Endodermal cell (in vitro differentiated cells): ENCODE results near the gene ETV7. TPM values are rescaled to one million over a fixed set of nuclear protein-coding genes. Genes with fewer than 3 reads are reported as not detected.

ENCODE experiments used
- DNase-seq: peaks from one replicate; pipeline ENCODE4 v3.0.0-alpha.2; 2017
- H3K27ac ChIP-seq: 2 replicates; pipeline ENCODE4 v1.5.1; 2013; ENCODE audit warnings: mild to moderate bottlenecking, low read depth, low read length, moderate library complexity
- H3K27me3 ChIP-seq: 2 replicates; pipeline ENCODE4 v1.6.1; 2013; ENCODE audit warnings: mild to moderate bottlenecking, low read length, moderate library complexity; ENCODE audit not compliant: insufficient read depth, control insufficient read depth, poor library complexity, severe bottlenecking
- H3K36me3 ChIP-seq: 2 replicates; pipeline ENCODE4 v1.7.0; 2013; ENCODE audit warnings: mild to moderate bottlenecking, low read length, moderate library complexity; ENCODE audit not compliant: control insufficient read depth, insufficient read depth
- H3K4me1 ChIP-seq: one replicate; pipeline ENCODE4 v1.7.0; 2013; ENCODE audit warnings: low read length; ENCODE audit not compliant: control insufficient read depth, insufficient read depth
- H3K4me3 ChIP-seq: 2 replicates; pipeline ENCODE4 v1.5.1; 2013; ENCODE audit warnings: mild to moderate bottlenecking, low read length, moderate library complexity
- H3K9ac ChIP-seq: 2 replicates; pipeline ENCODE4 v1.6.1; 2013; ENCODE audit warnings: mild to moderate bottlenecking, low read length, moderate library complexity; ENCODE audit not compliant: poor library complexity, severe bottlenecking; ENCODE audit errors: extremely low read depth
- H3K9me3 ChIP-seq: 2 replicates; pipeline ENCODE4 v1.6.1; 2013; ENCODE audit warnings: mild to moderate bottlenecking, low read length, moderate library complexity; ENCODE audit not compliant: control insufficient read depth
- H3K27ac Mint-ChIP-seq: 2 replicates; pipeline ENCODE4 v1.8.0; 2020; ENCODE audit warnings: mixed read lengths
- H3K27me3 Mint-ChIP-seq: 2 replicates; pipeline ENCODE4 v1.8.0; 2021; ENCODE audit warnings: mild to moderate bottlenecking, mixed read lengths; ENCODE audit not compliant: insufficient read depth
- H3K36me3 Mint-ChIP-seq: 2 replicates; pipeline ENCODE4 v1.8.0; 2020; ENCODE audit warnings: low read depth, mixed read lengths
- H3K4me1 Mint-ChIP-seq: 2 replicates; pipeline ENCODE4 v1.8.0; 2020; ENCODE audit warnings: mixed read lengths
- H3K4me3 Mint-ChIP-seq: 2 replicates; pipeline ENCODE4 v1.8.0; 2020; ENCODE audit warnings: mild to moderate bottlenecking, moderate library complexity, mixed read lengths
- H3K9me3 Mint-ChIP-seq: 2 replicates; pipeline ENCODE4 v1.8.0; 2020; ENCODE audit warnings: mild to moderate bottlenecking, mixed read lengths
- CTCF ChIP-seq: fragments of 200-600 bp; sonication (generic); conservative IDR thresholded peaks from 2 replicates; pipeline ENCODE4 v1.5.0; 2021; ENCODE audit warnings: antibody characterized with exemption, mild to moderate bottlenecking
- WGBS, 2 experiments: methylation state at CpG; one replicate each; pipeline versions ENCODE4 v1.1.5 to v1.1.7; 2013; ENCODE audit warnings: missing lambda C conversion rate in 2 of 2, mixed read lengths in 1 of 2; ENCODE audit not compliant: insufficient coverage in 1 of 2, insufficient read length in 1 of 2; 5-methylcytosine and 5-hydroxymethylcytosine counted together
- total RNA-seq, 2 donors: library from RNA; stranded (reverse); fragmentation: NEBNext Ultra II Directional in 1 of 2; extraction: Animal tissue kit (Norgen Biotek cat#: 25700) in 1 of 2; gene quantifications; 2 replicates in 1 of 2; 3 replicates in 1 of 2; pipeline ENCODE4 v1.2.1, GENCODE V29; 2021

The ETV7 gene
- total RNA-seq, 2 donors from 2014 or later = 0.42 TPM

DNA sequence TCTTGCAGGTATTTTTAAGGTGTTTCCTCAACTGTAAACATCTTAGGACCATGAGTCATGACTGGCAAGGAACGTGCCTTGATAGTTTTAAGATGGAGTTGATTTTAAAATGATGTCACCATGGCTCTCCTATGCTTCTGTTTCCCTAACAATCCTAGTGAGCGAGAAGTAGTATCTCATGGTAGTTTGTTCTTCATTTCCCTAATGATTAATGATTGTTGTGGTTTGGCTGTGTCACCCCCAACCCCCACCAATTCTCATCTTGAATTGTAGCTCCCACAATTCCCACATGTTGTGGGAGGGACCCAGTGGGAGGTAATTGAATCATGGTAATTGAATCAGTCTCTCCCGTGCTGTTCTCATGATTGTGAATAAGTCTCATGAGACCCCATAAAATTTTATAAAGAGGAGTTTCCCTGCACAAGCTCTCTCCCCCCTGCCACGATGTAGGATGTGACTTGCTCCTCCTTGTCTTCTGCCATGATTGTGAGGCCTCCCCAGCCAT, 34.0 kb downstream of the ETV7 start:
- H3K4me3 ChIP-seq = no peak overlapping the region
- Mint-ChIP-seq H3K4me3 (no peak overlapping the region), H3K9me3 (peaks cover 4% of the 10 kb centered on the region), H3K36me3 (no peaks in the 10 kb centered on the region), H3K4me1 (peaks cover 9% of the 10 kb centered on the region), H3K27ac (no peak overlapping the region), H3K27me3 (no peaks in the 10 kb centered on the region)
- peak; percentile 3 for DNase-seq
- no peaks in the 10 kb centered on the region for H3K36me3 ChIP-seq
- H3K27me3 ChIP-seq = no peaks in the 10 kb centered on the region
- H3K9me3 ChIP-seq = peaks cover 5% of the 10 kb centered on the region
- H3K9ac ChIP-seq = no peak overlapping the region
- TF ChIP-seq CTCF = no peak
- no peaks in the 10 kb centered on the region for H3K4me1 ChIP-seq
- no peak overlapping the region for H3K27ac ChIP-seq
- 94 to 97% methylated on average over 3 to 4 of the region's 4 CpGs for WGBS, 2 experiments

DNA sequence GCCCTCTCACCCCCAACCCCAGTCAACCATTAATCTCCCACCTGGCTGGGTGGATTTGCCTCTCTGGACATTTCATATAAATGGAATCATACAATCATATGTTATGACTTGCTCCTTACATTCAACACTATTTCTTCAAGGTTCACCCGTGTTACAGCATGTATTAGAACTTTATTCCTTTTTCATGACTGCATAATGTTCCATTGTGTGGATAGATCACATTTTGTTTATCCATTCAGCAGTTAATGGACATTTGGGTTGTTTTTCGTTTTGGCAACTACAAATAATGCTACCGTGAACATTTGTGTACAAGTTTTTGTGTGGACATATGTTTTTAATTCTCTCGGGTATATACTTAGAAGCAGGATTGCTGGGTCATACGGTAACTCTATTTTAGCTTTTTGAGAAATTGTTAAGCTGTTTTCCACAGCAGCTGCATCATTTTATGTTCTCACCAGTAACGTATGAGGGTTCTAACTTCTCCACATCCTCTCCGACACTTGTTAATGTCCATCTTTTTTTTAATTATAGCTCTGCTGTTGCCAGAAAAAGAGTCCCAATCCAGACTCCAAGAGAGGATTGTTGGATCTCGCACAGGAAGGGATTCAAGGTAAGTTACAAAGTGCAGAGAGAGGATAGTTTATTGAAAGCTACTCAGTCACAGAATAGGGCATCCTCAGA, 34.9 kb downstream of the ETV7 start:
- H3K9me3 Mint-ChIP-seq = peaks cover 4% of the 10 kb centered on the region
- DNase-seq = peak; percentile 5
- H3K36me3 Mint-ChIP-seq = no peaks in the 10 kb centered on the region
- H3K4me3 Mint-ChIP-seq = no peak overlapping the region
- Histone ChIP-seq H3K36me3 (no peaks in the 10 kb centered on the region), H3K4me1 (no peaks in the 10 kb centered on the region), H3K9me3 (peaks cover 5% of the 10 kb centered on the region), H3K27ac (no peak overlapping the region), H3K4me3 (no peak overlapping the region), H3K27me3 (no peaks in the 10 kb centered on the region), H3K9ac (no peak overlapping the region)
- no peak overlapping the region for H3K27ac Mint-ChIP-seq
- H3K4me1 Mint-ChIP-seq = peaks cover 9% of the 10 kb centered on the region
- TF ChIP-seq CTCF = no peak
- WGBS, 2 experiments = 89 to 90% methylated on average over 8 of the region's 8 CpGs
- H3K27me3 Mint-ChIP-seq = no peaks in the 10 kb centered on the region

DNA sequence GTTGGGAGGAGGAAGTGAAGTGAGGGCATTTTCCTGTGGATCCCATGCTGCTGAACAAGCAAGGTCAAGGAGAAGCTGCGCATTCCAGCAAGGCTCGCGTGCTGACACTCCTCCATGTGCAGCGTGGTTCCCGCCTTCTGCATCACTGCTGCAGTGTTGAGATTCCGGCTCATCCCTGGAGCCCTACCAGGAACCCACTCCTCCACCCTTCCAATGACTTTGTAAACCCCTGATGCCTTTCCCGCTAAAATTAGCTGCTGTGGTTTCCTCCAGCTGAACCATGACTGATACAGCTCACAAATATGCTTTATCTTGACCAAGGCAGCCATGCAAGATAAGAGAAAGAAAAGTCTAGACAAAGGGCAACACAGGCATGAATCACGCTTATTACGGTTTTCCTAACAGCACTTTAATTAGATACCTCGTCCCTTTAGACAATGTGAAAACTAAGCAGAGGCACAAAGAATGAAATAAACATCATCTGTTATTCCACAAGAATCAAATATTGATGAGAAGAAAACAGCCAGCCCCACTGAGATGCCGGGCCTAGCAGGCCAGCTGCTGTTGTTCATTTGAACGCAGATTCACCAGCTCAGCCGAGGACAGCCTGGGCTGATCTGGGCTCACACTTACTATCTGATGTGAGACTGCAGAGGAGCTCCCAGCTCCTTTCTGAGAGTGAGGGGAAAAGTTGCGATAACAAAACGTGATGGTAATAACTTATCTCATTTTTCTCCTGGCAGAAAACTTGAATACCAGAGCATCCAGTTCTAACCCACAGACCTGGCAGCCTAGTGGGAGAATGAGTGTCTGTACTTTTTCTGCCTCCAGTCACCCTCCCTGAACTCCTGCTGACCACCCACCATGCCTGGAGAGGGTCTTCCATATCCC, 36.5 kb downstream of the ETV7 start:
- Histone ChIP-seq H3K9ac (no peak overlapping the region), H3K27ac (no peak overlapping the region), H3K27me3 (no peaks in the 10 kb centered on the region), H3K4me1 (no peaks in the 10 kb centered on the region), H3K4me3 (no peak overlapping the region), H3K9me3 (peaks cover 5% of the 10 kb centered on the region), H3K36me3 (no peaks in the 10 kb centered on the region)
- Mint-ChIP-seq H3K27me3 (no peaks in the 10 kb centered on the region), H3K36me3 (no peaks in the 10 kb centered on the region), H3K9me3 (peaks cover 4% of the 10 kb centered on the region), H3K27ac (no peak overlapping the region), H3K4me1 (peaks cover 11% of the 10 kb centered on the region), H3K4me3 (no peak overlapping the region)
- 84 to 87% methylated on average over 5 to 15 of the region's 15 CpGs for WGBS, 2 experiments
- no peak for TF ChIP-seq CTCF
- DNase-seq = peak; percentile 33
